IPS DF 6.9 (cell line): ENCODE data around the gene TNKS1BP1.

ENCODE experiments used
- DNase-seq: peaks from one replicate; pipeline ENCODE4 v3.0.0-alpha.2; 2013; ENCODE audit warnings: low read depth, low spot score
- H3K27ac ChIP-seq: one replicate; pipeline ENCODE4 v1.5.1; 2013; ENCODE audit warnings: low read length, control low read depth
- H3K27me3 ChIP-seq: 2 replicates; pipeline ENCODE4 v1.6.1; 2013; ENCODE audit warnings: mild to moderate bottlenecking, low read length; ENCODE audit not compliant: control insufficient read depth, insufficient read depth
- H3K36me3 ChIP-seq: 2 replicates; pipeline ENCODE4 v1.6.1; 2013; ENCODE audit warnings: low read length; ENCODE audit not compliant: control insufficient read depth, insufficient read depth
- H3K4me1 ChIP-seq: 2 replicates; pipeline ENCODE4 v1.6.1; 2013; ENCODE audit warnings: low read length; ENCODE audit not compliant: control insufficient read depth, insufficient read depth
- H3K4me3 ChIP-seq: 2 replicates; pipeline ENCODE4 v1.5.1; 2013; ENCODE audit warnings: mild to moderate bottlenecking, low read length
- H3K9me3 ChIP-seq: 2 replicates; pipeline ENCODE4 v1.6.1; 2013; ENCODE audit warnings: low read length, inconsistent platforms; ENCODE audit not compliant: control insufficient read depth, insufficient read depth
- WGBS: extraction: QIAGEN DNeasy Blood & Tissue Kit; methylation state at CpG from one replicate; pipeline ENCODE4 v1.1.7; 2013; ENCODE audit warnings: mixed read lengths, missing lambda C conversion rate; ENCODE audit not compliant: insufficient read length, insufficient coverage; 5-methylcytosine and 5-hydroxymethylcytosine counted together

The TNKS1BP1 gene

GRCh38 chr11:57274904-57275498 lies 49.8 kb downstream of the TNKS1BP1 start:
- no peak overlapping the region for H3K4me3 ChIP-seq
- H3K27ac ChIP-seq: no peak overlapping the region
- H3K9me3 ChIP-seq: no peaks in the 10 kb centered on the region
- DNase-seq: no peak
- no peaks in the 10 kb centered on the region; the same call in 1 of the 2 replicates for H3K4me1 ChIP-seq
- H3K27me3 ChIP-seq: no peaks in the 10 kb centered on the region
- WGBS: no CpG with 5 or more reads among the region's 1 CpG
- no peaks in the 10 kb centered on the region for H3K36me3 ChIP-seq

GRCh38 chr11:57273448-57274058 lies 51.2 kb downstream of the TNKS1BP1 start:
- Histone ChIP-seq H3K27ac (no peak overlapping the region), H3K27me3 (no peaks in the 10 kb centered on the region), H3K4me3 (no peak overlapping the region), H3K36me3 (no peaks in the 10 kb centered on the region), H3K9me3 (no peaks in the 10 kb centered on the region), H3K4me1 (no peaks in the 10 kb centered on the region; the same call in 1 of the 2 replicates)
- no CpG with 5 or more reads among the region's 4 CpGs for WGBS
- DNase-seq: no peak

GRCh38 chr11:57269571-57270021 lies 55.2 kb downstream of the TNKS1BP1 start:
- H3K36me3 ChIP-seq: no peaks in the 10 kb centered on the region
- no peaks in the 10 kb centered on the region for H3K27me3 ChIP-seq
- no peak for DNase-seq
- H3K9me3 ChIP-seq: no peaks in the 10 kb centered on the region
- no peak overlapping the region for H3K27ac ChIP-seq
- WGBS: no CpG with 5 or more reads among the region's 3 CpGs
- H3K4me1 ChIP-seq: no peaks in the 10 kb centered on the region
- no peak overlapping the region for H3K4me3 ChIP-seq

DNA sequence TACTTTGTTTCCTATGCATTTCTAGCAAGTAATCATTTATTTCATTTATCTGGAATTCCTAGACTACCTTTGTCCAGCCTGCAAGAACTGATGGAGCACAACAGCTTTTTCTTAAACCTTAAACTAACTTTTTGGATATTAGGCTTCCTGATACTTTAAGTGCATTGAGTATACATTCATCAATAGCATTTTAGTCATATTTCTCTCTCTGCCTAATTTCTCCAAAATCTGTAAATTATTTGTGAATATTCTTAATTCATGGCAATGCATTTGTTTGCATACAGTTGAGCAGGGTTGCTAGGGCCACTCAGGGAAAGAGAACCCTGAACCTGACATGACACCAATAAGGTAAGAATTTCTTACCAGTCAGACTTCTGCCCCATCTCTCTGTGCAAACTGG lies 58.6 kb downstream of the TNKS1BP1 start:
- Histone ChIP-seq H3K4me1 (no peaks in the 10 kb centered on the region), H3K9me3 (no peaks in the 10 kb centered on the region), H3K27ac (no peak overlapping the region), H3K27me3 (no peaks in the 10 kb centered on the region), H3K4me3 (no peak overlapping the region), H3K36me3 (no peaks in the 10 kb centered on the region)
- no peak for DNase-seq

- H3K27ac ChIP-seq: no peak overlapping the region
- no peaks in the 10 kb centered on the region for H3K36me3 ChIP-seq
- H3K27me3 ChIP-seq: no peaks in the 10 kb centered on the region
- H3K9me3 ChIP-seq: no peaks in the 10 kb centered on the region
- H3K4me3 ChIP-seq: no peak overlapping the region
- no peaks in the 10 kb centered on the region for H3K4me1 ChIP-seq
- no CpG with 5 or more reads among the region's 7 CpGs for WGBS
- DNase-seq: peak; percentile 27
These were observed 61.4 kb downstream of the TNKS1BP1 start for GRCh38 chr11:57263351-57263750.

- Histone ChIP-seq H3K4me1 (no peaks in the 10 kb centered on the region), H3K9me3 (no peaks in the 10 kb centered on the region), H3K4me3 (no peak overlapping the region), H3K27me3 (no peaks in the 10 kb centered on the region), H3K36me3 (no peaks in the 10 kb centered on the region), H3K27ac (no peak overlapping the region)
- no CpG with 5 or more reads among the region's 4 CpGs for WGBS
- no peak for DNase-seq
These were observed 62.6 kb downstream of the TNKS1BP1 start for GRCh38 chr11:57262157-57262556.

DNA sequence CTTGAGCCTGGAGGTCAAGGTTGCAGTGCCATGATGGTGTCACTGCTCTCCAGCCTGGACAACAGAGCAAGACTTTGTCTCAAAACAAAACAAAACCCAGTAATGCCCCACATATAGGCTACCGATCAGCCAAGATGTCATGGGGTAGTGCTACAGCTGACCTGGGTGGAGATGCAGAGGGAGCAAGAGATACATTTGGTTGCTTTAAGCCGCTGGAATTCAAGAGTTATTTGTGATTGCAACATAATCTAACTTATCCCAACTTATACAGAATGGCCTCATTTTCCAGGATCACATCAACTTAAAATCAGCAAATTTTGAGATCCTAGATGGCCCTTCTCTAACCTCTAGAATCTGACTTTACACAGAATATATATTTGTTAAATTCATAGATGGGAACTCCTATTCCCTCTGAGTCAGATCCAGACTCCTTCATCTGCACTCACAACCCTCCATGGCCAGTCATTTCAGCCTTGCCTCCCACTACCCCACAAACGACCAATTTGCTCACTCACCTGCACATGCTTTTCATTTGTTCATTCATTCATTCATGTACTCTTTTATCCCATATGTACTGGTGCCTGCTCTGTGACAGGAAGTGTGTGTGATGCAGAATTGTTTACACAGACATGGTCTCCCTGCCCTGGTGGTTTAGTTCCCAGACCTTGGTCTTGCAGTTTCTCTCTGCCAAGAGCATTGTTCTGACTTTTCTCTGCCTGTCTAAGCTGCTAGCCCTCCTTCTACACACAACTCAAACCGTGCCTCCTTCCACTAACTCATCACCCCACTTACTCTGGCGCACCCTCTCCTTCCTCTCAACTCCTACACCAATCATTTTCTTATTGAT lies 63.6 kb downstream of the TNKS1BP1 start:
- no peaks in the 10 kb centered on the region for H3K27me3 ChIP-seq
- no peak overlapping the region for H3K27ac ChIP-seq
- no peaks in the 10 kb centered on the region for H3K4me1 ChIP-seq
- no peaks in the 10 kb centered on the region for H3K9me3 ChIP-seq
- H3K4me3 ChIP-seq: no peak overlapping the region
- no peak for DNase-seq
- H3K36me3 ChIP-seq: no peaks in the 10 kb centered on the region
- 100% methylated on average over 1 of the region's 5 CpGs for WGBS

DNA sequence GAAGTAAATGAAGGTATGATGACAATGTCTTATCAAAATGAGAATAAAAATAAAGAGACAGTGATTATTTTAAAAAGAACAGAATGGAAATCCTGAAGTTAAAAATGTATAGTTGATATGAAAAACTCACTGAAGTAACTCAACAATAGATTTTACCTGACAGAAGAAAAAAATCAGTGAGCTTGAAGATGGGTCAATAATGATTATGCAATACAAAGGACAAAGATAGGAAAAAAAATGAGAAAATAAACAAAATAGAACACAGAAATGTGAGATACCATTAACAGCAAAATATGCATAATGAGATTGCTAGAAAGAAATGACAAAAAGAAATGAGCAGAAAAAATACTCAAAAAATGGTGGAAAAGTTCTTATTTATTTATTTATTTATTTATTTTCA lies 68.6 kb downstream of the TNKS1BP1 start:
- no peak for DNase-seq

DNA sequence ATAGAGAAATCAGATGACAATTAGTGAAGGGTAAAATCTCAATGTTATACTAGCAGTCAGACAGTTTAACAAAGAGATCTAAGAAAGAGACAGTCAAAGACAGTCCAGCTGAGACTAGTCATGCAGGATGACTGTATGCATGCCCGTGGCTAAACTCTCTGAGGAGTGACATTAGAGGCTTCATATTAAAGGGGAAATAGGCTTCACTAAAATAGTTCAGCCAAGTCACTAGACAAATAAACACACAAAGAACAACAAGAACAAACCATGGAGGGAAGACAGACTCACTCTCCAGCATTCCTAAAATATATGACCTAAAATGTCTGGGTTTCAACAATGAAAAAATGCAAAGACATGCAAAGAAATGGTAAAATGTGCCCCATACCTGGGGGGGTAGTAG lies 69.1 kb downstream of the TNKS1BP1 start:
- no CpG with 5 or more reads among the region's 1 CpG for WGBS
- no peaks in the 10 kb centered on the region for H3K36me3 ChIP-seq
- DNase-seq: no peak

More for the DNA sequence above, 68.6 kb downstream of the TNKS1BP1 start:
- Histone ChIP-seq H3K4me1 (no peaks in the 10 kb centered on the region), H3K27me3 (no peaks in the 10 kb centered on the region), H3K27ac (no peak overlapping the region), H3K4me3 (no peak overlapping the region), H3K9me3 (no peaks in the 10 kb centered on the region), H3K36me3 (no peaks in the 10 kb centered on the region)

DNA sequence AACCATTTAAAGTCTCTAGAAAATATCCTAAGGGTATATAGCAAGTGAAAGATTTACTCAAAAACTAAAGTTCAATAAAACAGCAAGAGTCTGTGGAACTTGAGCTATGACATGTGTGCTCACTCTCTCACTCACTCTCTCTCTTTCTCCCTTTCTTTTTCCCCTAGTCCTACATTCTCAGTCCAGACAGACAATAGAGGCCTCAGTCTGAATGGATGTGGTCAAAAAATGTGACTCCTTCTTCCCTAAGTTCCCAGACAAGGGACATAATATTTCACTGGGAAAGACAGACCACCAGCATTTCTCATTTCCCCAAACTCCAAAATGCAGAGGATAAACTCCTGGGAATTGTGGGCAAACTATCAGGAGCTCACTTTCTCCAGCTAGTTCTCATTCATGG lies 70.1 kb downstream of the TNKS1BP1 start:
- H3K27ac ChIP-seq: no peak overlapping the region
- no peaks in the 10 kb centered on the region for H3K9me3 ChIP-seq
- no peaks in the 10 kb centered on the region for H3K27me3 ChIP-seq
- no peaks in the 10 kb centered on the region for H3K4me1 ChIP-seq
- no peaks in the 10 kb centered on the region for H3K36me3 ChIP-seq
- DNase-seq: no peak
- H3K4me3 ChIP-seq: no peak overlapping the region

More for the DNA sequence above, 69.1 kb downstream of the TNKS1BP1 start:
- Histone ChIP-seq H3K27me3 (no peaks in the 10 kb centered on the region), H3K9me3 (no peaks in the 10 kb centered on the region), H3K27ac (no peak overlapping the region), H3K4me3 (no peak overlapping the region), H3K4me1 (no peaks in the 10 kb centered on the region)
